ENCODE data around the gene RNGTT.
"Not testable (repeated sequence)": the region's sequence is repeated elsewhere in the genome, so short reads cannot be mapped to it uniquely, and the experiment has no call there.

The RNGTT gene

DNA sequence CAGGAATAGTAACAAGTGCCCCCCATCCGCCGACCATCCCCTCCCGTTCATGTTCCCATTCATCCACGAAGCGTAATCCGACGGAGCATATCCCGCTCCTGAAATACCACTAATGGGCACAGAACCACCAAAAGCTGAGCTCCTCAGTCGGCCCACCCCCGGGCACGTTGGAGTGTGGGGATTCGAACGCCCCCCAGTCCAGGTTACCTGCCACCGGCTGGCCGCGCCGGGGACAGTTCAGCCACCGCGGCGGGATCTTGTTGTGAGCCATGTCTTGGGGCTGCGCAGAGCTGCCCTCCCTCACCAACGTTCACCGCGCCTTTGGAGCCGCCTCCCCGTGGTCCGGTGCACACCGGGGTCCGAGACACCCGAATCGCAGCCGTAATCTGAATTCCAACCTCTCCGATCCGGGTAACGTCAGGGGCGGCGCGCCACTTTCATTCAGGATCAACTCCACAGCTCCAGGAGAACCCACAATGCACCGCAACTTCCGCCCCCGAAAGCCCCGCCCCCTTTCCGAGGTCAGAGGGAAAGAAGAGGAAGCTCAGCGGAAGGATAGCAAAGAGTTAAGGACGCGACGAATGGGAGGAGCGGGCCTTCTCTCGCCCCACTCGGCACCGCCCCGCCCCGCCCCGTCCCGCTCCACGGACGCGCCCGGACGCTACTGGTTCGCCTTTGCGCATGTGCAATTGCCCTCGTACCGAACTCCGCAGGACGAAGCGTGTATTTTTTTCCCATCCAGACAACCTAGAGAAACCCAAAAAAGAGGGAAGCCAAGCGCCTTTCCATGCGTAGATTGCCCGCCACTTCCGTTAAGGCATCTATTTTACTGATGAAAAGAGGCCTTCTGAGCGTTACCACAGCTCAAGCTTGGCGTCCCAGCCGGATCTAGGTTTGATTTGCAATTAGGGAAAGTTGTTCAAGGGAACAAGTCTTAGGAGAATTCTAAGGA is at the start of gene RNGTT:
TSS of gene RNGTT (minus strand) at position 480 of the 952 bp plus-strand sequence. CDS start at position 271, 209 bp downstream.
- DNase-seq: peak; percentile 94 to 98

DNA sequence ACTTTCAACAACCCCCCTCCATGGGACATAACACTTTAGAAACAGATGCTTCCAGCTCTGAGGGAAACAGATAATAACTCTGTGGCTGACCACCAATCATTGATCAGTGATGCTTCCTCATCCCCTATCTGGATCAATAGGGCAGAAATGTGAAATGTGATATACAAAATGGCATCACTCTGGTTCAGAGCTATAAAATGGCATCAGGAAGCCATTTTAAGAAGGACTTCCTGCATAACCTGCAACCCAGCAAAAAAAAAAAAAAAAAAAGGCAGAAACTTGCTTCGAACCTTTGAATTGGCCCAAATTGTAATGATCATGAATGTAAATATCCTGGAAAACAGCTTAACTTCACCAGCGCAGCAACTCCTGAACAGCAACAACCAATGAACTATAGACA is 48.0 kb upstream of the RNGTT start:
- DNase-seq: no peak

- DNase-seq: no peak
Measured at GRCh38 chr6:89010825-89011224, 47.4 kb upstream of the RNGTT start.

DNA sequence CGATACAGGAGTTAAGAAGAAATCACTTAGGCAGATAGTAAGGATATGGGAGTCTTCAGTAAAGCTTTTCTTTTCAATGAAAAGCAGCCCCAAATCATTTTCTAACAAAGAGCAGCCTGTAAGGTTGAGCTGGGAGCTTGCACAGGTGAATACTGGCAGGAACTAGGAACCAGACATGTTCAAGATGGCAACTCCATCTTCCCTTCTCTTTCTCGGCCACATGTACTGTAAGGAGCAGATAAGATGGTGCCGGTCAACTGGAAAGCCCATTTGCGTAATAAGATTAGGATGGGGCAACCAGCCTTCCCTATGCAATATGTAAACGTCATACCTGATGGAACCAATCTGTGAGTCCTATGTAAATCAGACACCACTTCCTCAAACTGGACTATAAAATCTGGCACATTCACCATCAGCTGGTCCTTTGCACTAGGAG is 46.2 kb upstream of the RNGTT start:
- no peak for DNase-seq

GRCh38 chr6:89008815-89009374 is 45.5 kb upstream of the RNGTT start:
- DNase-seq: no peak

DNA sequence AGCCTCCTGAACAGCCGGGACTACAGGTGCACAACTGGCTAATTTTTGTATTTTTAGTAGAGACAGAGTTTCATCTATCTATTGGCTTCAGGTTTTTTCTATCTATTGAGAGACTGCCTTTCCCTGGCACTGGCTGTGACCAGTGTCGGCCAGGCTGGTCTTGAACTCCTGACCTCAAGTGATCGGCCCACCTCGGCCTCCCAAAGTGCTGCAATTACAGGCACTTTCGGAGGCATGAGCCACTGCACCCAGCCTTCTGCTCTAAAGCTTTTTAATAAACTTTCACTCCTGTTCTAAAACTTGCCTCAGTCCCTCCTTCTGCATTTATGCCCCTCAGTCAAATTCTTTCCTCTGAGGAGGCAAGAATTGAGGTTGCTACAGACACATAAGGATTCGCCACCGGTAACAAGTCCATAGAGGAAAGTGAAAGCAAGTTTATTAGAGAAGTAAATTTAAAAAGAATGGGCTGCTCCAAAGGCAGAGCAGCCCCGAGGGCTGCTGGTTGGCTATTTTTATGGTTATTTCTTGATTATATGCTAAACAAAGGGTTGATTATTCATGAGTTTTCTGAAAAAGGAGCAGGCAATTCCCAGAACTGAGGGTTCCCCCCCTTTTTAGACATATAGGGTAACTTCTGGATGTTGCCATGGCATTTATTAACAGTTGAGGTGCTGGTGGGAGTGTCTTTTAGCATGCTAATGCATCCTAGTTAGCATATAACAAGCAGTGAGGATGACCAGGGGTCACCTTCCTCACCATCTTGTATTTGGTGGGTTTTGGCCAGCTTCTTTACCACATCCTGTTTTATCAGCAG is 44.8 kb upstream of the RNGTT start:
- DNase-seq: no peak

- DNase-seq: no peak
Measured at GRCh38 chr6:89007209-89008000, 44.0 kb upstream of the RNGTT start.

GRCh38 chr6:89002523-89002922 is 39.1 kb upstream of the RNGTT start:
- no peak for DNase-seq

GRCh38 chr6:88997327-88997726 is 33.9 kb upstream of the RNGTT start:
- no peak for DNase-seq

DNA sequence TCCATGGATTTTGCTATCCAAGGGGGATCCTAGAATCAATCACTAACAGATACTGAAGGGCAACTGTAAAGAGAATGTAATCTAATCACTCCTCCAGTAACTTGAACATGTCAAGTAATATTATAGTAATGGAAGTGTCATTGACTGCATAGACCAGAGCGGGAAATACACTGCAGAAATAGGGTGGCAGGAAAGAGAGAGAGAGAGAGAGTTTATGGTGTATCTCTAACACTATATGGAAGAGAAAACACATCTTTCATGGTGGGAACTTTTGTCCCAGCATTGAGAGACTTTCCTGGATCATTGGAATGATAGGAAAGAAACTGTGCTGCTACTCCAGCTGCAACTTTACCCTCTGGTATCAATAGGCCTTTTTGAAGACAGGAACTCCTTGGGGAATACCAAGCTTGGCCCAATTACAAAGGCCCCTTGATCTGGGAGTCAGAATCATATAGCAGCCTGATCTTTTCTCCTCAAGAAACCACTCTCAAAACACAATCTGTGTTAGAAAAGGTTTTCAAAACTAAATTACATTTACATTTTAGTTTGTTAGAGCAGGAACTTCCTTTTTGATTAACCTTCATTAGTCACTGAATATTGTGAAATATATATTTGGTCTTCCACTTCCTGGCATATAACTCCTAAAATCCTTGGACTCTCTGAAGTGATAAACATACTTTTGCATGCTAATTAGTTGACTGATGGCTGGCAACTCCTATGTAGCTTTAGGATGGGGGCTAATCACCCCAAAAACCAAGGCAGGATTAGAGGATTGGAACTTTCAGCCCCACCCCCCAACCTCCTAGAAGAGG is 29.5 kb upstream of the RNGTT start:
- DNase-seq: no peak

DNA sequence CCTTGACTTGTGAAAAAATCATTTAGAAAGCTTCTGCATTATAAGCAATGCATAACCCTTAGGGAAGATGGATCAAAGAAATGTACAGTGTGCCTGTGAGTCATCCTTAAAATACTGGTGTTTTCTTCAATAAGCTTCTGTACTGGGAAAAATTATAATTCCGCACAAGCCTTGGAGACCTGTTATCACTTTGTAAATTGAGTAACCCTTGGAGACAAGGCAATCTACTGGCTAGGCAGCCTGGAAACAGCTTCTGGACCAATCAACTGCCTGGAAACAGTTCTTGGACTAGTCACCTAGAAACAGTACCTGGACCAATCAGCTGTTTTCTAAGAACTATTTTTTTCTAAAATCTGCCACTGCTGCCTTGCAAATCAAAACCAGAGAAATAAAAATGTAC is 25.8 kb upstream of the RNGTT start:
- no peak for DNase-seq

- no peak for DNase-seq
Measured at GRCh38 chr6:88987922-88988321, 24.5 kb upstream of the RNGTT start.

GRCh38 chr6:88985901-88986300 is 22.5 kb upstream of the RNGTT start:
- no peak for DNase-seq

DNA sequence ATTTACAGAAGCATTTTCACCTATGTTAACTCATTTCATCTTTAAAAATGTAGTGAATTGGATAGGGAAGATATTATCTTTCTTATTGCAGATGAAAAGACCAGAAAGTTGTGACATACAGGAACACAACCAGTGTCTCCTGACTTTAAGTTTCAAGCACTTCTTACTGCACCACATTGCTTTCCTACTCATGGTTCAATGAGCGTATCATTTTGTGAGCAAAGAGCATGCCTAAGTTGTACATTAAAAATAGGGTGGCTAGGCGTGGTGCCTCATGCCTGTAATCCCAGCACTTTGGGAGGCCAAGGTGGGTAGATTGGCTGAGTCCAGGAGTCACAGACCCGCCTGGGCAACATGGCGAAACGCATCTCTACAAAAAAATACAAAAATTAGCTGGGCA is 21.2 kb upstream of the RNGTT start:
- DNase-seq: no peak

DNA sequence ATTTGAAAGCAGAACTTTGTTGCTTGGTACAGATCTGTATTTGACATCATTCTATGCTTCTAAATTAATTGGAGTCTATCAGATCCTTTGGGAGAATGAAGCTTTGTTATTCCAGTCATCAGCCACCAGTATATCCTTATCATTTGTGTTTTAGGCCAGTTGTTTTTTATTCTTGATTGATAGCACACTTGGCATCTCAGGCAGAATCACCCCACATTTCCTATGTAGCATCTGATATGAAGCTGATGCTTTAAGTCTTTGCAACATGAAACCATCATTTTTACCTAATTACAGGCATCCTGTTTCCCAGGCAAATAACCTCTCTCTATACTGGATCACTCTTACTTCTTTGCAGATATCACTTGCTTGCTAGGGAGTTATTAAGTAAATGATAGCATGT is 20.7 kb upstream of the RNGTT start:
- no peak for DNase-seq

- DNase-seq: no peak
Measured at GRCh38 chr6:88983532-88983931, 20.1 kb upstream of the RNGTT start.

DNA sequence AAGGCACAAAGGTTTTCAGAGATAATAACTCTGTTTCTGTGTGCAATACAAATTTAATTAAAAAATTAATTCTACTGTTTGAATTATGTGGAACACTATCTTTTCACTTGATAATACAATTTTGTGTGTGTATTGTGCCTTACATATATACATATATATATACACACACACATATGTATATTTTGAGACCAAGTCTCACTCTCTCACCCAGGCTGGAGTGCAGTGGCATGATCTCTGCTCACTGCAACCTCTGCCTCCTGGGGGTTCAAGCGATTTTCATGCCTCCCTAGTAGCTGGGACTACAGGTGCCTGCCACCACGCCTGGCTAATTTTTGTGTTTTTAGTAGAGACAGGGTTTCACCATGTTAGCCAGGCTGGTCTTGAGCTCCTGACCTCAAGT is 19.7 kb upstream of the RNGTT start:
- DNase-seq: not testable (repeated sequence)

DNA sequence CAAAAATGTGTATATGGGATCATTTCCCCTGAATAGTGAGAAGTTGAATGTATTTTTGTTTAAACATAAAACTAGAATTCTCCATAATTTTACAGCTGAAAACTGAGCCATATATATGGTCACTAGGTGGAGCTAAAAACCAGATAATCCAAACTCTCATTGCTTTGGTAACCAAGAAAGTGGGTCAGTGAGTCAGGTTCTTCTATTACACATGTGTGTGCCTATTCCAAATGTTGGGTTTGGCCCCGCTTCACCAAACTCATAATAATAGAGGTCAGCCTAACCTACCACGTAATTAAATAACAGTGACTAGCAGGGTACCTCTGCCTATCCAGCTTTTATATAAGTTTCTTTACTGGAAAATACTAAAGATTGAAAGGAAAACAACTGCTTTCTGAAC is 19.3 kb upstream of the RNGTT start:
- peak in 1 of 2 donors; percentile 75 for DNase-seq

GRCh38 chr6:88975369-88975768 is 12.0 kb upstream of the RNGTT start:
- no peak for DNase-seq

- DNase-seq: no peak
Measured at GRCh38 chr6:88972504-88973423, 9.3 kb upstream of the RNGTT start.

- DNase-seq: no peak
Measured at GRCh38 chr6:88970301-88970700, 6.9 kb upstream of the RNGTT start.

Measured in hippocampal formation (tissue), 2 donors.